Activated naive CD4-positive, alpha-beta T cell treated with anti-CD3 and anti-CD28 coated beads, Interleukin-2, amount 50 U/mL, for 24 hours (primary cell): ENCODE data around the gene VAMP8.

Experiments
- H3K27ac Mint-ChIP-seq: one replicate; pipeline ENCODE4 v1.8.0; 2021; ENCODE audit warnings: mild to moderate bottlenecking, mixed read lengths
- H3K27me3 Mint-ChIP-seq: one replicate; pipeline ENCODE4 v1.8.0; 2021; ENCODE audit warnings: mixed read lengths
- H3K36me3 Mint-ChIP-seq: one replicate; pipeline ENCODE4 v1.8.0; 2021; ENCODE audit warnings: mixed read lengths
- H3K4me1 Mint-ChIP-seq: one replicate; pipeline ENCODE4 v1.8.0; 2021; ENCODE audit warnings: mixed read lengths
- H3K4me3 Mint-ChIP-seq: one replicate; pipeline ENCODE4 v1.8.0; 2021; ENCODE audit warnings: mild to moderate bottlenecking, mixed read lengths
- H3K9me3 Mint-ChIP-seq: one replicate; pipeline ENCODE4 v1.8.0; 2021; ENCODE audit warnings: mixed read lengths

Gene VAMP8

DNA sequence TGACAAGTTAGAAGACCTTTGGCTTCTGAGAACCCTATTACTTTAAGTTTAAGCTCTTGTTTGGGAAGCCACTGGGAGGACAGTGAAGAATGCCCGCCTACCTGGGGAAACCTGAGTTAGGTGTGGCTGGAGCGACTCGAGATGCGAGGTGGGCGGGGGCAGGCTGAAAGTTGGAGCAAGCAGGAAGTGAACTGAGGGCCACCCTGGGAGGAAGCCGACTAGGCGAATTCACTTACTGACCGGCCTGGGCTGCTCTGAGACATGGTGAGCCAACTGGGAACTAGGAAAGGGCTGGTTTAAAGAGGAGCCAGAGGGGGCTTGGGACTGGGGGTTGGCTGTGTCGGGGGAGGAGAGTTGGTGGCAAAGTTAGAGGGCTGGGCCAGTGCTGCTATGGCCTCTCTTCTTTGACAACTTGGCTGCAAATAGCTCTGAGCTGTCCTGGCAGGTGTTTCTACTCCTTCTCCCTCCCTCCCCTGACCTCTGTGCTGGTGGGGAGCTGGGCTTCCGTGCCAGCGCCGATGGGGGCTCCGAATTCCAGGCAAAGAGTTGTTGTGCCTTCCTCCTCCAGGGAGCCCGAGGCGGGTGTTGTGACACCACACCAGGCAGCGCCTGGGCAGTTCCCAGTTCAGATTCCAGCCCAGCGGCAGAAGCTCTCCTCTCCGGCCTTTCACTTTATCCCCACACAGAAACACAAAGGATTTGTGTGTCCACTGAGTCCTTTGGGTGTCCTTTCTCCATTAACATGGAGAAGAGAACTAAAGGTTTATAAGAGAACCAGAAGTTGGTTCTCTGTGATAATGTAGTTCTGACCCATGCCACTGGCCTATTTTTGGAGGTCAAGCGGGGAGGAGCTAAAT is at the start of gene VAMP8:
TSS of gene VAMP8 (plus strand) at position 201 of the 857 bp plus-strand sequence. CDS start at position 262, 61 bp downstream.
- H3K9me3 Mint-ChIP-seq, result no peaks in the 10 kb centered on the region
- H3K27ac Mint-ChIP-seq, result peak within 1 kb of the TSS; percentile 83
- H3K4me3 Mint-ChIP-seq, result peak within 1 kb of the TSS; percentile 91
- H3K27me3 Mint-ChIP-seq, result no peaks in the 10 kb centered on the region
- no peaks in the 10 kb centered on the region for H3K36me3 Mint-ChIP-seq
- H3K4me1 Mint-ChIP-seq, result peaks cover 44% of the 10 kb centered on the region

- H3K4me3 Mint-ChIP-seq, result no peak overlapping the region
- H3K27me3 Mint-ChIP-seq, result peaks cover 3% of the 10 kb centered on the region
- no peak overlapping the region for H3K27ac Mint-ChIP-seq
- no peaks in the 10 kb centered on the region for H3K36me3 Mint-ChIP-seq
- H3K9me3 Mint-ChIP-seq, result no peaks in the 10 kb centered on the region
- peaks cover 3% of the 10 kb centered on the region for H3K4me1 Mint-ChIP-seq
Observed at GRCh38 chr2:85527787-85528186, 49.6 kb upstream of the VAMP8 start.

- Mint-ChIP-seq H3K27me3 (peaks cover 3% of the 10 kb centered on the region), H3K4me1 (peaks cover 3% of the 10 kb centered on the region), H3K9me3 (no peaks in the 10 kb centered on the region), H3K27ac (no peak overlapping the region), H3K36me3 (no peaks in the 10 kb centered on the region), H3K4me3 (no peak overlapping the region)
Observed at GRCh38 chr2:85528355-85528754, 49.0 kb upstream of the VAMP8 start.

- Mint-ChIP-seq H3K36me3 (no peaks in the 10 kb centered on the region), H3K9me3 (no peaks in the 10 kb centered on the region), H3K4me1 (no peaks in the 10 kb centered on the region)
Observed at GRCh38 chr2:85529809-85530208, 47.6 kb upstream of the VAMP8 start.

GRCh38 chr2:85531589-85531988 is 45.8 kb upstream of the VAMP8 start:
- peaks cover 3% of the 10 kb centered on the region for H3K27me3 Mint-ChIP-seq
- H3K9me3 Mint-ChIP-seq, result no peaks in the 10 kb centered on the region
- H3K4me1 Mint-ChIP-seq, result peaks cover 6% of the 10 kb centered on the region
- no peaks in the 10 kb centered on the region for H3K36me3 Mint-ChIP-seq
- H3K4me3 Mint-ChIP-seq, result no peak overlapping the region
- no peak overlapping the region for H3K27ac Mint-ChIP-seq

More at GRCh38 chr2:85529809-85530208, 47.6 kb upstream of the VAMP8 start:
- Mint-ChIP-seq H3K27ac (no peak overlapping the region), H3K4me3 (no peak overlapping the region), H3K27me3 (peaks cover 3% of the 10 kb centered on the region)

- H3K9me3 Mint-ChIP-seq, result no peaks in the 10 kb centered on the region
- H3K27ac Mint-ChIP-seq, result no peak overlapping the region
- H3K4me3 Mint-ChIP-seq, result no peak overlapping the region
- H3K27me3 Mint-ChIP-seq, result no peaks in the 10 kb centered on the region
- peaks cover 20% of the 10 kb centered on the region for H3K4me1 Mint-ChIP-seq
- no peaks in the 10 kb centered on the region for H3K36me3 Mint-ChIP-seq
Observed at GRCh38 chr2:85534099-85534498, 43.3 kb upstream of the VAMP8 start.

DNA sequence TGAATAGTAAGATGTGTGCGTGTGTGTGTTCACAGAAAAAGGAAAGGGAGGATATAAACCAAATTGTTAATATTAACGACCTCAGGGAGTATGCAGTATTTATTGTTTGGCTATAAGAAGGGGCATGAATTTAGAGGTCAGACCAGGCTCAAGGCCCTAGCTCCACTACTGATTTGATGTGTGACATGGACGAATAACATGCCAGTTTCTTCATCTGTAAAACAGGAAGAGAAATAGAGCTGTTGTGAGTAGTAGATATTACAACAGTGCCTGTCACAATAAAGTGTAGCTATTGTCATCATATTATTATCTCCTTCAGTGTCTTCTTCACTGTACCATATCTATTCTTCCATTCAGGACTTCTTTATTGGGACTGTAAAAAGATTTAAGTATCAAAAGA is 42.5 kb upstream of the VAMP8 start:
- Mint-ChIP-seq H3K27me3 (no peaks in the 10 kb centered on the region), H3K4me3 (no peak overlapping the region), H3K9me3 (no peaks in the 10 kb centered on the region), H3K4me1 (peaks cover 20% of the 10 kb centered on the region), H3K27ac (no peak overlapping the region), H3K36me3 (peaks cover 2% of the 10 kb centered on the region)

- H3K27ac Mint-ChIP-seq, result peak overlapping the region; percentile 86
- H3K9me3 Mint-ChIP-seq, result no peaks in the 10 kb centered on the region
- H3K4me1 Mint-ChIP-seq, result peaks cover 29% of the 10 kb centered on the region
Observed at GRCh38 chr2:85536479-85536878, 40.9 kb upstream of the VAMP8 start.

DNA sequence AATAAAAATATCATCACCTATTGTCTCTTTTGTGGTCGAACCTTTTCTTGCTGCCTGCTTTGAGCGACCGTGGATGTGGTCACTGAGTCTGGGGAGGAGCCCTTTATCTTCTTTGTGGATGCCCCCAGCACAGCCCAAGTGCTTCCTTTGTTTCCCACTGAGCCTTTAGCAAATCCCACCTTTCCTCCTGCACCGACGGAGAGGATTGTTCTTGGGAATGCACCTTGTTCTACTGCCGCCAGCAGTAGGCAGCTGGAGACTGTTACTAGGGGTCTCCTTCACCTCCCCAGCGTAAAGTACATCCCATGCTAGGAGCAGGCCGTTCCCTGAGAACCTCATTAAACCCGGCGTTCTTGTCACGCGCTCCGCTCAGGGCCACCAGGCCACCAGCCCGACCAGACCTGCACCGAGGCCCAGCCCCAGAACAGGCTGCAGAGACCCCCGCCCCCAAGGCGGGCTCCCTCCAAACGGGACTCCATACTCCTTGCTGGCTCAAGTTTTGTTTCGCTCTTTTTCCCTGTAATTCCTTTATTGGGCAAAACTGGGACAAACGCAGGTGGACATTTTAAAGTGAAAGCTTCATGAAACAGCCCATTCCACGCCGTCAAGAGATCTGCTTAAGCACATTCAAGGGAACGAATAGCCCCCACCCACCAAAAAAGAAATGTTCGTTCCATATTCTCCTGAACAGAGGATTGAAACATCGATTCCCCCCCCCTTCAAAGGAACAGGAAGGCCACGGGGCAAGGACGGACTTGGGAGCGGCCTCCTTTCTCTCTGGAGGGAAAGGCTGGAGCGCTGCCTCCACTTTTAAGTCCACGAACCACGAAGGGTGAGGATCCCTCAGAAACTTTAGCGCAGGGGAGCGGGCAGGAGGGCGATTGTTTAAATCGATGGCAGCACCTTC is 39.5 kb upstream of the VAMP8 start:
- Mint-ChIP-seq H3K27ac (peak overlapping the region; percentile 99), H3K4me3 (peak overlapping the region; percentile 99), H3K9me3 (no peaks in the 10 kb centered on the region), H3K4me1 (peaks cover 43% of the 10 kb centered on the region), H3K27me3 (no peaks in the 10 kb centered on the region), H3K36me3 (peaks cover 29% of the 10 kb centered on the region)

More at GRCh38 chr2:85536479-85536878, 40.9 kb upstream of the VAMP8 start:
- no peaks in the 10 kb centered on the region for H3K27me3 Mint-ChIP-seq
- no peak overlapping the region for H3K4me3 Mint-ChIP-seq
- H3K36me3 Mint-ChIP-seq, result peaks cover 16% of the 10 kb centered on the region

DNA sequence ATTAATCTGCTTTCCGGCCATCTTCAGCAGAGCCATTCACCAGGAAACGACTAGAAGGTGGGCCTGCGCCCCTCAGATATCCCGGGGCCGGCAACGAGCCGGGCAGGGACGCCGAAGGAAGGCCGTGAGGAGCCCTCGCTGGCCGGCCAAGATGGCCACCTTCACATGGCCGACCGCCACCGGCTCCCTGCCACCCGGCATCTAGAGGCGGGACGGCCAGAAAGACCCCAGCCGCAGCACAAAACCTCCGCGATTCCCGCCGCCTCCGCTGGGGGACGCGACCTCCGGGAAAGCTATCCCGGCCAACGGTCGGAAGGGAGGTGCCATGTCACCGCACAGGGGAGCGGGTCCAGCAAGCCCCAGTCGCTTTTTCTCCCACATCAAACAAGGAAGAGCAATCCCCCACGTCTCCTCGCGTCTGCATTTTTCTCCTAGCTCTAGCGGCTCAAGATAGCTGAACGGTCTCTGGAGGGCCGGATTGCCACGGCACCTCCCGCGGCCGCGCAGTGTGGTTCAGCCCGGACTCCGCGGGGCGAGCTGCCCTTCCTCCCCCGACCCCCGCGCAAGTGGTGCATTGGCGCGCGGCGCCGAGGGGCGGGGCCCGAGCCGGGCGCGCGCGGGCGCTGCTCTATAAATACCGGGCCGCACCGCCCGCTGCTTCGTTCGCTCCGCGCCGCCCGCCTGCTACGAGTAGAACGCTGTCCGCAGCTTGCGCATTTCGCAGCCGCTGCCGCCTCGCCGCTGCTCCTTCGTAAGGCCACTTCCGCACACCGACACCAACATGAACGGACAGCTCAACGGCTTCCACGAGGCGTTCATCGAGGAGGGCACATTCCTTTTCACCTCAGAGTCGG is 38.7 kb upstream of the VAMP8 start, which contains the start of gene MAT2A:
TSS of gene MAT2A (plus strand) at position 662 of the 854 bp plus-strand sequence. CDS start at position 782, 120 bp downstream.
- Mint-ChIP-seq H3K4me1 (peaks cover 49% of the 10 kb centered on the region), H3K36me3 (peaks cover 35% of the 10 kb centered on the region), H3K27me3 (no peaks in the 10 kb centered on the region), H3K4me3 (peak within 1 kb of the TSS; percentile 99), H3K27ac (peak within 1 kb of the TSS; percentile 99), H3K9me3 (no peaks in the 10 kb centered on the region)

- no peaks in the 10 kb centered on the region for H3K27me3 Mint-ChIP-seq
- H3K27ac Mint-ChIP-seq, result peak overlapping the region; percentile 99
- H3K36me3 Mint-ChIP-seq, result peaks cover 40% of the 10 kb centered on the region
- H3K4me3 Mint-ChIP-seq, result peak overlapping the region; percentile 99
- no peaks in the 10 kb centered on the region for H3K9me3 Mint-ChIP-seq
- peaks cover 56% of the 10 kb centered on the region for H3K4me1 Mint-ChIP-seq
Observed at GRCh38 chr2:85539361-85540132, 37.8 kb upstream of the VAMP8 start.

DNA sequence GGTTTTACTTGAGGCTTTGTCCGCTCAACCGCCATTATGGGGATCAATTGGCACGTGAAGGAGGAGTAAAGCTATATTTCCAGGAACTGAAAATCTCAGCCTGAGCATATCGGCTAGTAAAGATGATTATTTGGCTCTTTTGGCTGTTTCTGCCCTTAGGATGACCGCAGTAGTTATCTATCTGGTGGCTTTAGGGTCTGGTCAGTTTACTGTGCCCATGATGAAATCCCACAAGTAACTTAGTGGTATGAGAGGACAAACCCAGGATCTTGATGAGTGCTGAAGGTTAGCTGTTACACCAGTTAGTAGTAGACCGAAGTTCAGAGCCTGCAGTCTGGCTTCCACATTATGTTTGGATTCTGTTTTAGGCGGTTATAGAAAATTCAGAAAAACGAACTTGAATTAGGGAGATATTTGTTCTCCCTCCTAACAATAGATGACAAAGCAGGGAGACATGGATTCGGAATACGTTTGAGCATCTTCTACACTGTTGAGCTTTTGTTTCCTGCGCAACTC is 37.2 kb upstream of the VAMP8 start:
- Mint-ChIP-seq H3K36me3 (peaks cover 40% of the 10 kb centered on the region), H3K27ac (peak overlapping the region; percentile 95)

DNA sequence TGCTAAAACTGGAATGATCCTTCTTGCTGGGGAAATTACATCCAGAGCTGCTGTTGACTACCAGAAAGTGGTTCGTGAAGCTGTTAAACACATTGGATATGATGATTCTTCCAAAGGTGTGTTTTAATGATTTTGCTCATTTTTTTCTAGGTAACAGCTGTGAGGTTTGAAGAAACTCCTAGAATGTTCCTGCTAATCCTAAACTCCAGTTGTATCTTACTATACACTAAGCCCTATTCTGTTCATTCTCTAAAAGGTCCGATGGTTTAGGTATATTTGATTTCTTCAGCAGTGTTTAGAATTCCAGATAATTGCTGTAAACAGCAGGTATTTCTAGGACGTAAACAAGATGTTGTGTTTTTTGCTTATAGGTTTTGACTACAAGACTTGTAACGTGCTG is 36.1 kb upstream of the VAMP8 start:
- peak overlapping the region; percentile 99 for H3K4me3 Mint-ChIP-seq
- no peaks in the 10 kb centered on the region for H3K9me3 Mint-ChIP-seq
- peaks cover 40% of the 10 kb centered on the region for H3K36me3 Mint-ChIP-seq
- no peaks in the 10 kb centered on the region for H3K27me3 Mint-ChIP-seq
- peak overlapping the region; percentile 95 for H3K27ac Mint-ChIP-seq
- peaks cover 54% of the 10 kb centered on the region for H3K4me1 Mint-ChIP-seq

More for the DNA sequence above, 37.2 kb upstream of the VAMP8 start:
- H3K27me3 Mint-ChIP-seq, result no peaks in the 10 kb centered on the region
- H3K4me3 Mint-ChIP-seq, result peak overlapping the region; percentile 99
- peaks cover 56% of the 10 kb centered on the region for H3K4me1 Mint-ChIP-seq
- no peaks in the 10 kb centered on the region for H3K9me3 Mint-ChIP-seq
